Mesodermal cell (in vitro differentiated cells): ENCODE measurements around the gene DCHS1.

Source experiments
- H3K27ac ChIP-seq: 2 replicates; pipeline ENCODE4 v1.7.0; 2013; ENCODE audit warnings: mild to moderate bottlenecking, low read depth, low read length, moderate library complexity; ENCODE audit not compliant: severe bottlenecking
- H3K36me3 ChIP-seq: 2 replicates; pipeline ENCODE4 v1.7.1; 2013; ENCODE audit warnings: mild to moderate bottlenecking, low read length, moderate library complexity; ENCODE audit not compliant: control insufficient read depth, insufficient read depth
- H3K4me1 ChIP-seq: one replicate; pipeline ENCODE4 v1.7.1; 2013; ENCODE audit warnings: mild to moderate bottlenecking, low read length; ENCODE audit not compliant: insufficient read depth, control insufficient read depth, poor library complexity, severe bottlenecking
- H3K4me3 ChIP-seq: 2 replicates; pipeline ENCODE4 v1.7.0; 2013; ENCODE audit warnings: low read length, control low read depth, mild to moderate bottlenecking; ENCODE audit not compliant: insufficient read depth, poor library complexity, severe bottlenecking; ENCODE audit errors: extremely low read depth
- H3K9me3 ChIP-seq: 2 replicates; pipeline ENCODE4 v1.7.1; 2013; ENCODE audit warnings: mild to moderate bottlenecking, low read length, moderate library complexity; ENCODE audit not compliant: control insufficient read depth
- whole genome bisulfite sequencing, 2 experiments: methylation state at CpG; one replicate each; pipeline ENCODE4 v1.1.5; 2013; ENCODE audit warnings: missing lambda C conversion rate in 2 of 2; ENCODE audit not compliant: insufficient coverage in 2 of 2; 5-methylcytosine and 5-hydroxymethylcytosine counted together

The DCHS1 gene

DNA sequence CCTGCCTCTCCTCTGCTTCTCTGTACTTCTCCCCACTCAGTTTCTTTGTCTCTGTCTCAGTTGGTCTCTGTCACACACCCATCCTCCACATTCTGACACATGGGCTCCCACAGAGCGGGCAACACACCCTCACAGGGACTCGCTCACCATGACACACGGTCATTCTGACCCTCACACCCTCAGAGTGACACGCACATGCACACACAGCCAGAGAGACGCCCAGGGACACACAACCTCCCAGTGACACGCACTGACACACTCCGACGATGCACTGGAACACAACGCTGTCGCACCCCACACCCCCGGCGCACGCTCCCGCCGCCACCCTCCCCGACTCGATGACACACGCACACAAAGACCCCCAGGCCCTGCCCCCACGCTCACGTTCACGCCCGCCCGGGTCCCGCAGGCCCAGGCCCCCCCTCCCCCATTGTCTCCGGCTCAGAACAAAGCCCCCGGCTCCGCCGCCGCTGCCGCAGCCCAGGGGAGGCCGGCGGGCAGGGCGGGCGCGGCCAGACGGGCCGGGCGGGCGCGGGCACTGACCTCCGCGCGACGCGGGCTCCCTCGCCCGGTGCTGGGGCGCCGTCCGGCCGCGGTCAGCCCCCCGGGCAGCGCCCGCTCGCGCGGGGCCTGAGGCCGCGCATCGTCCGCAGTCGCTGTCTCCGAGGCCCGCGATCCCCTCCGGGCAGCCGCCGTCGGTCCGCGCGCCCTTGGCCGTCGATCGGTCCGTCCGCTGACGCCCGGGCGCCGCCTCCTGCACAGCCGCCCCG, 404 bp downstream of the DCHS1 start:
- H3K9me3 ChIP-seq, result no peaks in the 10 kb centered on the region
- H3K27ac ChIP-seq, result no peak overlapping the region
- H3K4me3 ChIP-seq, result peak overlapping the region; percentile 54
- H3K4me1 ChIP-seq, result peaks cover 25% of the 10 kb centered on the region
- peaks cover 9% of the 10 kb centered on the region for H3K36me3 ChIP-seq
- 5 to 6% methylated on average over 14 to 43 of the region's 84 CpGs for WGBS, 2 experiments

DNA sequence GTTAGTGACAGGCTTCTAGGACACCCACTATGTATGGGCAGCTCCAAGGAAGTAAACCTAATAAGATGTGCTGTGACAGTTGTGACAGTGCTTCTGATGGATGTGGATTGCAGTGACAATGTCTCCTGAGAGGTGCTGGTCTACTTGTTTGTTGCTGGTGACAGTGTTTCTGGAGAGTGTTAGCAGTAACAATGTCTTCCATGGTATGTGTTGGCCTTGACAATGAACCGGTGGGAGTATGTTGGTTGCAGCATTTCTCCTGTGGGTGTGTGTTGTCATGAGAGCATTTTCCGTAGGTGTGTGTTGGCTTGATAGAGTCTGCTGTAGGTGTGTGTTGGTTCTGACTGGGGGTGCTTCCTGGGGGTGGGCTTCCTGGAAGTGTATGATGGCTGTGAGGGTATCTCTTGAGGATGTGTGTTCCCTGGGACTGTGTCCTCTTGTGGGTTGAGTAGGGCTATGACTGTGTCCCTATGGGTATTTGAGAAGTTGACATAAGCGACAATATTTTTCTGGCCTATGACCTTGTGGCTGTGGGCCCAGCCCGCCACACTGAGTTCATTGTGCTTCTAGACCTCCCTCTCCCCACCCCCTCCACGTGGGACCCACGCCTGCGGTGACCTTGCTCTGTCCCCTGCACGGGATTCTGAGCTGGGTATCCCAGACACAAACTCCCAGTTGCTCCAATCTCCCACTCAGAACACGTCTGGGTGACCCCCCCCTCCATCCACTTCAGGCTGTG, 1.2 kb downstream of the DCHS1 start:
- peaks cover 25% of the 10 kb centered on the region for H3K4me1 ChIP-seq
- H3K9me3 ChIP-seq, result no peaks in the 10 kb centered on the region
- no peak overlapping the region for H3K27ac ChIP-seq
- H3K4me3 ChIP-seq, result peak overlapping the region; percentile 54
- H3K36me3 ChIP-seq, result peaks cover 17% of the 10 kb centered on the region
- WGBS, 2 experiments, result 59 to 70% methylated on average over 8 of the region's 9 CpGs

DNA sequence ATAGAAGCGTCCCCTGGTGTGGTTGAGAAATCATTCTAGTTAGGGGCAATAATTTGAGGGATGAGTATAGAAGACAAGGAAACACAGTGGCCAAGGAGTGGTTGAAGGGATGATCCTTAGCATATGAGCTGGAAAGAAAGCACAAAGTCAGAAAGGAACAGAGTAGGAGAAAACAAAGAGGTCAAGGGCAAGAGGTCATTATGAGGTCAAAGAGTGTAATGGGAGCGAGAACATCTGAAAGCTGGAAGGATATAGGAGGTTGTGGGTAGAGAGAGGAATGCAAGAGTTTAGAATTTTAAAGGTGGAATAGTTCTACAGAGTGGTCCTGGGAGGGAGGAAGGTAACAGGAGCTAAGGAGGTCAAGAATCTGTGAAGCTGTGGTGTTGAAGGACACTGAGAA, 2.0 kb downstream of the DCHS1 start:
- Histone ChIP-seq H3K27ac (no peak overlapping the region), H3K36me3 (peaks cover 25% of the 10 kb centered on the region), H3K9me3 (no peaks in the 10 kb centered on the region), H3K4me3 (no peak overlapping the region), H3K4me1 (peaks cover 25% of the 10 kb centered on the region)
- 94 to 100% methylated on average over 2 of the region's 2 CpGs for WGBS, 2 experiments

DNA sequence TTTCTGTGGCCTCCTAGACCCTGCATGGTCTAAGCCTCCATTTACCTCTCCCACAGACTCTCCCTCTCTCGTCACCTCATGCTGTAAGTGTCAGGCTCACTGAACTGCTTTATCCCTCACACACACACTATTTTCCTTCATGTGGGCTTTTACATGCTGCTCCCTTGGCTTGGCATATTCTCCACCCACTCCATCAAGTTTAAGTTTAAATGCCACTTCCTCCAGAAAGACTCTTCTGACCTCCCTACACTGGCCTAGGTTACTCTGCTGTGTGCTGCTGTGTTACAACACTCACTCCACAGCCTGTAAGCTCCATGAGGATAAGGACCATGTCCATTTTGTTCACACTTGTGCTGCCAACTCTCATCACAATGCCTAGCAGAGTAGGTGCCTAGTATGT, 2.5 kb downstream of the DCHS1 start:
- Histone ChIP-seq H3K27ac (no peak overlapping the region), H3K4me3 (no peak overlapping the region), H3K36me3 (peaks cover 25% of the 10 kb centered on the region), H3K9me3 (no peaks in the 10 kb centered on the region), H3K4me1 (peaks cover 25% of the 10 kb centered on the region)
- WGBS, 2 experiments, result 100% methylated on average over 1 of the region's 1 CpG

DNA sequence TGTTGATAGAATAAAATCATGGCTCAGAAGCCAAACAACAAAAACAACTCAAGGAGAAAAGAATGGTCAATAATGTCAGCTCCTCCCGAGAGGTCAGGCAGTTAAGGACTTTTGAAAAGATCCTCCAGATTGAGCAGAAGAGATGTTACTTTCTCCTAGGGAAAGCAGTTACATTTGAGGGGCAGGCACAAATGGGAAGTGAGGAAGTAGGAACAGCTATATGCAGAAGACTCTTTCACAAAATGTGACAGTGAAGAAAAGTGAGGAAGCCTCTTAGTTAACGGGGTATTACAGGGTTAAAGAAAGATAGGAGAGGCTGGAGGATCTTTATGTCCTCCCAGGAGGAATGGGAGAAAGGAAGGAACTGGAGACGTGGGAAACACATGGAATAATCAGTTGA, 3.4 kb downstream of the DCHS1 start:
- Histone ChIP-seq H3K27ac (no peak overlapping the region), H3K4me1 (peaks cover 30% of the 10 kb centered on the region), H3K9me3 (no peaks in the 10 kb centered on the region), H3K4me3 (no peak overlapping the region), H3K36me3 (peaks cover 25% of the 10 kb centered on the region)
- 69 to 86% methylated on average over 2 to 3 of the region's 3 CpGs for WGBS, 2 experiments

DNA sequence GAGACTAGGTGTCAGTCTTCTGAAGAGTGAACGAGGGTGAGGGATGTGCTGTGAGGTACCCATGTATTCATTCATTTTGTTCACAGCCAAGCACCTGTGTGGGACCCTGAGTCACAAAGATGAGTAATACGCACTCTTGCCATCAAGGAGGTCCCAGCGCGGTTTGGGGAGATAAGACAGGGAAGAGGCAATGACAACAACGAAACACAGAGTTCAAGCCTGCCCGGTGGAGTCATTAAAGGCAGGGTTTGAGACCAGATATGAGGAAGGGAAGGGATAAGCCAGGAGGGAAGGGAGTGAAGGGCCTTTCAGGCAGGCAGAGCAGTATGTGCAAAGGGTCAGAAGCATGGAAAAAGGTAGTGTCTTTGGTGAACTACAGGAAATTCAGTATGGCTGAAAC, 4.6 kb downstream of the DCHS1 start:
- Histone ChIP-seq H3K36me3 (peaks cover 25% of the 10 kb centered on the region), H3K4me1 (peaks cover 27% of the 10 kb centered on the region), H3K9me3 (no peaks in the 10 kb centered on the region), H3K4me3 (no peak overlapping the region), H3K27ac (no peak overlapping the region)
- 82 to 84% methylated on average over 6 of the region's 6 CpGs for WGBS, 2 experiments

DNA sequence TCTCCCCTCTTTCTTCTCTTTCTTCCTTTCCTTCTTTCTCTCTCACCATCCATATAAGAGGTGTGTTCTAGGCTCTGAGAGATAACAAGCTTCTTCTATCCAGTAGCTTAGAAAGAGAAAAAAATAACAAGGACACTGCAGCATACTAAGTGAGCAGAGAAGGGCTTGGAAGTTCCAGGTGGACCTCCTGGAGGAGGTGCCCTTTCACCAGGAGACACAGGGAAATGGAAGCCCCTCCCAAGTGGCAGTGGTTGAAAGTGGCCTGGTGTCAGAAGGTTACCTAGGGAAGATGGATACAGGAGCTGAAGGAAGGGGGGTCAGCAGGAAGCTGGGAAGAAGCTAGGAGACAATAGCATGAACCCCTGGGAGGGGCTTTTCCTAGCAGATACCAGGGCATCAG, 5.5 kb downstream of the DCHS1 start:
- Histone ChIP-seq H3K27ac (no peak overlapping the region), H3K4me3 (no peak overlapping the region), H3K36me3 (peaks cover 30% of the 10 kb centered on the region), H3K9me3 (no peaks in the 10 kb centered on the region), H3K4me1 (peaks cover 27% of the 10 kb centered on the region)

DNA sequence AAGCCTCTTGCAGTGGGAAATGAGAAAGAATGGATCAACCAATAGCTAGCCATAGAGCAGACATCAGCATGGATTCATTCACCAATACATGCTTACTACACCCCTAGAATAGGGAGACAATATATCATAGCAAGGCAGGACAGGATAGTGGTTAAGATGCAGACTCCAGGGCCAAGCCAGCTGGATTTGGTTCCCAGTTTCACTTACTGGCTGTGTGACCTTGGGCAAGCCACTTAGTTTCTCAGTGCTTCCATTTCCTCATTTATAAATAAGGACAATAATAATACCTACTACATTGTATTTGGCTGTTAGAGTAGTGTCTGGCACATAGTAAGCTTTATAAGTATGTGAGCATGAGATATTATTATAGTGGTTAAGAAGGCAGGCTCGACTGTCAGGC, 7.1 kb downstream of the DCHS1 start:
- WGBS, 2 experiments, result 80% methylated on average over 1 of the region's 1 CpG
- no peak overlapping the region for H3K4me3 ChIP-seq
- no peaks in the 10 kb centered on the region for H3K9me3 ChIP-seq
- peaks cover 41% of the 10 kb centered on the region for H3K36me3 ChIP-seq
- H3K4me1 ChIP-seq, result peaks cover 25% of the 10 kb centered on the region
- H3K27ac ChIP-seq, result no peak overlapping the region

DNA sequence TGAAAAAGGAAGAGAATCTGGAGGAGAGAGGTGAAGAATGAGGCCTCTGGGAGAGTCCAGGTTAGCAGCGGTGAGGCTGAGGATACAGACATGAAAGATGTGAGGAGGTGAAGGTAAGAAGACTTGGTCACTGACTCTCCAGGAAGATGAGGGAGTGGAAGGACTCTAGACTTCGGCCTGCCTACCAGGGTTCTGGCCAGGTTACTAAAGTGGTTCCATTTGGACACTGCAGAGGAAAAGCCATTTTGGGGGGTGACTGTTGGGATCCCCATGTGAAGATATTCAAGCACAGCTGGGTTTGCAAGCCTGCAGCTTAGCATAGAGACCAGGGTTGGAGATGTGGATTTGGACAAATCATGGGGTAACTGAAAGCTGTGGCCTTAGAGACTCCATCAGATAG, 7.8 kb downstream of the DCHS1 start:
- Histone ChIP-seq H3K9me3 (no peaks in the 10 kb centered on the region), H3K4me1 (peaks cover 31% of the 10 kb centered on the region), H3K27ac (no peak overlapping the region), H3K36me3 (peaks cover 37% of the 10 kb centered on the region), H3K4me3 (no peak overlapping the region)
- 90 to 100% methylated on average over 2 of the region's 2 CpGs for WGBS, 2 experiments

DNA sequence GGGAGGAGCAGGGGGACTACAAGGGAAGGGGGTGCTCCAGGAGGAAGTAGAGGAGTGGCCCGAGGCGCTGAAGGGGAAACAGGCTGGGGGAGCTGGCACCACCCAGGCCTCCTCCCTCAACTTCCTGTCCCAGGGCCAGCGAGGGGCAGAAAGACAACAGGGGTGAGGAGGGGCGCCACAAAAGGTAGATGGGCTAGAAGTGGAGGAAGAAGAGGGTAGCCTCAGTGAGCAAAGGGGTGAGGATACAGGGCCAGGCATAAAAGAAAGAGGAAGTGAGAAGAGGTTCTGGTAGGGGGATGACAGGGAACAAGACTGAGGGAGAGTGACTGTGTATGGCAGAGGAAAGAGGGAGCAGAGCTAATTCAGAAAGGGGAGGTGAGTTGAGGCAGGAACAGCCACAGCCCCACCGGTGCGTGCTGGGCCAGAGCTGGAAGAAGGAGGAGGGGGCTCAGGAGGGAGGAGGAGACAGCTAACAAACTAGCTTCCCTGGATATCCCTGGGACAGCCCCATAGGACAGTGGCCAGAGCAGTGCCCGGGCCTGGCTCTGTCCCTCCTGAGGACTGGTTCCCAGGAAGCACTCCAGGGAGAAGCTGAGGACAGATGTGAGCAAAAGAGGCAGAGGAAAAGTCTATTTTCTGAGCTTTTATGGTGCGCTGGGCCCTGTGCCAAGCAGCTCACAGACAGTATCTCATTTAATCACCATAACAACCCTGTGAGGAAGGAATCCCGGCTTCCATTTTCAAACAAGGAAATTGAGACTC, 8.5 kb downstream of the DCHS1 start:
- H3K4me1 ChIP-seq, result peaks cover 29% of the 10 kb centered on the region
- peaks cover 34% of the 10 kb centered on the region for H3K36me3 ChIP-seq
- peak overlapping the region; percentile 20 for H3K27ac ChIP-seq
- H3K9me3 ChIP-seq, result no peaks in the 10 kb centered on the region
- H3K4me3 ChIP-seq, result no peak overlapping the region
- WGBS, 2 experiments, result 71 to 72% methylated on average over 7 to 8 of the region's 9 CpGs
